ENCODE results near the gene SLFN13.
"Not testable (repeated sequence)": the region's sequence is repeated elsewhere in the genome, so short reads cannot be mapped to it uniquely, and the experiment has no call there.

The SLFN13 gene, protein sequence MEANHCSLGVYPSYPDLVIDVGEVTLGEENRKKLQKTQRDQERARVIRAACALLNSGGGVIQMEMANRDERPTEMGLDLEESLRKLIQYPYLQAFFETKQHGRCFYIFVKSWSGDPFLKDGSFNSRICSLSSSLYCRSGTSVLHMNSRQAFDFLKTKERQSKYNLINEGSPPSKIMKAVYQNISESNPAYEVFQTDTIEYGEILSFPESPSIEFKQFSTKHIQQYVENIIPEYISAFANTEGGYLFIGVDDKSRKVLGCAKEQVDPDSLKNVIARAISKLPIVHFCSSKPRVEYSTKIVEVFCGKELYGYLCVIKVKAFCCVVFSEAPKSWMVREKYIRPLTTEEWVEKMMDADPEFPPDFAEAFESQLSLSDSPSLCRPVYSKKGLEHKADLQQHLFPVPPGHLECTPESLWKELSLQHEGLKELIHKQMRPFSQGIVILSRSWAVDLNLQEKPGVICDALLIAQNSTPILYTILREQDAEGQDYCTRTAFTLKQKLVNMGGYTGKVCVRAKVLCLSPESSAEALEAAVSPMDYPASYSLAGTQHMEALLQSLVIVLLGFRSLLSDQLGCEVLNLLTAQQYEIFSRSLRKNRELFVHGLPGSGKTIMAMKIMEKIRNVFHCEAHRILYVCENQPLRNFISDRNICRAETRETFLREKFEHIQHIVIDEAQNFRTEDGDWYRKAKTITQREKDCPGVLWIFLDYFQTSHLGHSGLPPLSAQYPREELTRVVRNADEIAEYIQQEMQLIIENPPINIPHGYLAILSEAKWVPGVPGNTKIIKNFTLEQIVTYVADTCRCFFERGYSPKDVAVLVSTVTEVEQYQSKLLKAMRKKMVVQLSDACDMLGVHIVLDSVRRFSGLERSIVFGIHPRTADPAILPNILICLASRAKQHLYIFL

DNA sequence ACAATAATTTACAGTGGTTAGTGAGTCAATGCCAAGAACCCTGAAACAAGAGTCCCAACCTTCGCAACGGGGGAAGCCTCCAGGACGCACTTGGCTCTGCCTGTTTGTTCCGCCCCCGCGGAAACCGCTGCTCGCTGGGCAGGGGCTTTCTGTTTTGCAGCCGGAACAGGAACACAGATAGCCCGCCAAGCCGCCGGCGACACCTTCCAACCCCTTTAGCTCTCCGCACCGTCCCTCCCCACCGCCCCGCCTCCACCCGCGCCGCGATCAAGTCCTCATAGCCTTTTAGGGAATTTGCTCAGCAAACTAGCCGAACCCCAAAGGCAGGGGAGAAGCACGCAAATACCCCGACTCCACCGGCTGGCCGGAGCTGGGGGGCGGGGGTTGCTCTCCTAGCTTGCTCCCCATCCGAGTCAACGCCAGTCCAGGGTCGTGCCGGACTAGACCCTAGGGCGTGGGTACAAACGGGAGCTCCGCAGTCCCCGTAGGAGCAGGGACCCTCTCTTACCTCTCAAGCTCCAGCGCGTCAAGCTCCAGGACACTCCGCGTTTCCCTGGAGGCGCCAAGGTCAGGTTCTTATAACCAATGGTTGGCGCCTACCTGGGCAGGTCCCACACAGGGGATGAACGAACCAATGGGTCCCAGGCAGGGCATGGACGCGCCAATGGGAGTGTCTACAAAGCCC is at the start of gene SLFN13:
Gene SLFN13, minus strand, starts transcription at position 553 of the 685 bp plus-strand sequence. CDS start 3,086 bp downstream, outside the sequence.
- DNase-seq: peak; percentile 93

DNA sequence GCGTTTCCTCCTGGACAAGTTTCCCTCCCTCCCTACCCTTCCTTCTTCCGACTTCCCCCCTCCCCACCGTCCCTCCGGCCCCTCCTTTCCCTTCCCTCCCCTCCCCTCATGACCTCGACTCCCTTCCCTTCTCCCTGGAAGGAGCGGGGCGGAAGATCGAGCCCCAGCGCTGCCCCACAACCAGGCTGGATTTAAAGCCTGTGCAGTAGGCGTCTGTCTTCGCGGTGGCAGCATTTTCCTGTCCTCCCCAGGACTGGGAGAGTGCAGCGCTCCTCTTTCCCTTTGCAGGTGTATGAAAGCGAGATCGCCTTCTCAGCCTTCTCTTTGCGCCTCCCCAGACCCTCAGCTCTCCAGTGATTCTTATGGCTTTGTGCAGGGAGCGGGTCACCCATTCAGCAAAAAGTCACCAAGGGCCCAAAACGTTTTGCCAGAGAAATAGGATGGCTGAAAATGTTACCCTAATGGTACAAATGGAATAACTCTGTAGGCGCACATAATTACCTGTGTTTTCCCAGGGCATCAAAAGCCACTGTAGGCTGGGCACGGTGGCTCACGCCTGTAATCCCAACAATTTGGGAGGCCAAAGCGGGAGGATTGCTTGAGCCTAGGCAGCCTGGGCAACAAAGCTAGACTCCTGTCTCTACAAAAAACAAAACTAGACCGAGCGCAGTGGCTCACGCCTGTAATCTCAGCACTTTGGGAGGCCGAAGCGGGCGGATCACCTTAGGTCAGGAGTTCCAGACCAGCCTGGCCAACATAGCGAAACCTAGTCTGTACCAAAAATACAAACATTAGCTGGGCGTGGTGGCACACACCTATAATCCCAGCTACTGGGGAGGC is 48.1 kb upstream of the SLFN13 start:
- DNase-seq: no peak

DNA sequence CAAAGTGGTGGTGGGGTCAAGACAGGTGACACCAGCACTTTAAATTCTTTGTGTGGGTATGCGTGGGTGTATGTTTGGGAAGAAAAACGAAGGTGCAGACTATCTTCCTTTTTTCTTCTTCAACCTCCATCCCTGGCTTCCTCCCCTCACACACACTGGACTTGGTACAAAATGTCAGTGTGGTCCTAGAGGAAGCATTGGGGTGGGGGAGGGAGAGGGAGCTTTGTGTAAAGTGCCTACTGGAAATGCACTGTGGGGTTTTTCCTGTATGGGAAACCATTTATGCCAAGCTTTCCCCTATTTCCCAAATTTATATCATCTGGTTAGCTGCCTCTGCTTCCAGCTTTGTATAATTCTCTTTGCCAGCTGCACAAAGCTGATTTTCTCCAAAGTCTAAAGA is 44.5 kb upstream of the SLFN13 start:
- no peak for DNase-seq

DNA sequence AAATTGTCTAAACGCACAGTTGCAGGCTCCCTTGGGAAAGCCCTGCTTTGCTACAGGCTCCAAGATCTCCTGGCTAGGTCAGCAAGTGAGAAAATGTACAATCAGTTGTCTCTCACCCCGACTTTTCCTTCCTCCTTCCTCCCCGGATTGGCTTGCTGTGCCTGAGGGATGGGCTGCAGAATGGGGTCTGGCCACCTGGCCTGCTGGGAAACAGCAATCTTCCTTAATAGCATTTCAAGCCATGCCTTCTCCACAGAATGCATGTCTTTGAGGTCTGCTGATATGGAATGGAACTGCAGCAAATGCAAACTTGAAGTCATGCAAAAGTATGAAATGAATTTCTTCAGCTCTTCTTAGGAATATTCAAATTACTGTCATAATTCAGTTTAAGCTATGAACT is 42.9 kb upstream of the SLFN13 start:
- DNase-seq: no peak

DNA sequence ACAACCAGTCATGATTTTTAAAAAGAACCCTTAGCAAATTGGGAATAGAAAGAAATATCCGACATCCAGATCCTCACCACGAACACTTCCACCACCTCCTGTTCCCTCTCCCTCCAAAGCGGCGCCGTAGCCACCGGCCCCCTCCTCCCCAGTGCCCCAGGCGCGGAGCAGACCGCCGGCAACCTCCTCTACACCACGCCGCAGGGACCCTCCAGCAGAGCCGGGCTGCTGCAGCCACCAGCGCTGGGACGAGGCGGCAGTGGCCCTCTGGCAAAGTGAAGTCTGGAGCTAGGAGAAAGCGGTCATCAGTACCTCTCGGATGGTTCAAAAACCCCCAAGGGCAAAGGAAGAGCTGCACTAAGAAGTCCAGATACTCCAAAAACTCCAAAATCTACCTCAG is 41.4 kb upstream of the SLFN13 start:
- DNase-seq: no peak

DNA sequence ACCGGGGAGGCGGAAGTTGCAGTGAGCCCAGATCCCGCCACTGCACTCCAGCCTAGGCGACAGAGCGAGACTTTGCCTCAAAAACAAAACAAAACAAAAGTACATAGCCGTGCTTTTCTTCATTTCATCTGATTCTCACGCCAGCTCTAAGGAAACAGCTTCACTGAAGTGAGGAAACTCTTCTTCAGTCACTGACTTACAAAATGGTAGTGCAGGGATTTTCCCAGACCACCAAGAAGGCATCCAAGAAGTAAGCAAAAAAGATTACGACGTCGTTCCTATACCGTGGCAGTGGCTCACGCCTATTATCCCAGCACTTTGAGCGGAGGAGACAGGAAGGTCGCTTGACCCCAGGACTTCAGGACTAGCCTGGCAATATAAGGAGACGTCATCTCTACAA is 40.4 kb upstream of the SLFN13 start:
- DNase-seq: no peak

DNA sequence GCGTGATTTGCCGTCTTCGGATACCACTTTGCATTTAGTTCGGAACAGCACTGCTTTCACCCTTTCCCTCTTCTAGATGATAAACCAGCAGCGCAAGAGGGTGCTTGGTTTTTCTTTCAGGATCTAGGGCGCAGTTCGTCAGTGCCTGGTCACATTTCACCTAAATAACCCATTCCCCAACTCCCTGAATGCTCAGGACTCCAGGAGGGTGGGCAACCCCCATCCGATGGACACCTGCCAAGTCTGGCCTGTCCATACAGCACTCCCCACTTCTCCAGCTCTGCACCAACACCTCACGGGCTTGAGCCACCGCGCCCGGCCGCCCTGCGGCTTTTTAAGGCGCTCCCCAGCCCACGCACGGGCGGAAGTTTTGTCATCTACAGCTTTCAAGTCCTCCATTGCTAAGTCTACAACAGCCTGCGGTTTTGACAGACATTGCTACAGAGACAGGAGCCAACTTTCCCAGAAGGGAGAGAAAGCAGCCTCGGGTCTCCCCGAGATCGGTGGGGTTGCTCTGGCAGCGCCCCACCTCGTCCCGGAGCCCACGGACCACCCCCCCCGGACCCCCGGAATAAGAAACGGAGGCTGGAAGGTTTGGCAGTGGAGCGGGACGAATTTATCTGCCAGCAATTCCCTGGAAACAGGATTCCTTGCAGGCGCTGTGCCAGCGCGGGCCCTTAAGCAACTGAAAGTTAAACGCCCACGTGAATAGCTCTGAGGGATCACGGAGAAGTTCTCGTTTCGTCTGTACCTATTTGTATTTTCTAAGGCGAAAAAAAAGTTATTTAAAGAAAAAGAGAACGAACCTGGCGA is 38.6 kb upstream of the SLFN13 start:
- DNase-seq: peak; percentile 88

DNA sequence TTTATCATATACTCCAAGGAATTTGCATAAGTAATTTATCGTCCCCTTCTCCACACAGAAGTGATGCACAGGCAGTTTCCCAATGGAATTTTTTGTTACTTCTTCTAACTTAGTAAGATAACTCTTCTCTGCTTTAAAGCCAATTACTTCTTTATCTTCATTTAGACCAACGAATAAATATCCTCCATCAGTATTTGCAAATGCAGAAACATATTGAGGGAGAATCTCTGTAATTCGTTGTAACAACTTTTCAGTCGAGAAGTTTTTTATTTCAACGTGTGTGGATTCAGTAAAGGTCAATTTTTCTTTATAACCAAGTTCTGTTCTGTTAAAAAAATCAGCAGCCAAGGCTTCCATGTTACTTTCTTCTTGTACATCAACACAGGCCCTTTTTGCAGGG is 30.7 kb upstream of the SLFN13 start:
- no peak for DNase-seq

DNA sequence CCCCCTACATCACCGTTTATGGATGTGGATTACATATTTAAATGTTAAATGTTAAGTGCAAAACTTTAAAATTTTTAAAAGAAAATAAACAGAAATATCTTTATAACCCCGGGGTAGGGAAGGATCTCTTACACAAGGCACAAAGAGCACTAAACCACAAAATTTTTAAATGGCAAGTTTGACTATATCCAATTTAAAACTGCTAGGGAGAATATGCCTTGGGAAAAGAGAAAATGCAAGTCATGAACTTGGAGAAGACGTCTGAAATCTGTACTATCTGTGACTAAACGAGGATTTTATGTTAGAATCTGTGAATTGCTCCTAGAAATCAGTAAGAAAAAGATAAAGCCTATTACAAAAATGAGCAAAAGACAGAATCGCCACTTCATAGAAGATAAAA is 28.7 kb upstream of the SLFN13 start:
- DNase-seq: no peak

DNA sequence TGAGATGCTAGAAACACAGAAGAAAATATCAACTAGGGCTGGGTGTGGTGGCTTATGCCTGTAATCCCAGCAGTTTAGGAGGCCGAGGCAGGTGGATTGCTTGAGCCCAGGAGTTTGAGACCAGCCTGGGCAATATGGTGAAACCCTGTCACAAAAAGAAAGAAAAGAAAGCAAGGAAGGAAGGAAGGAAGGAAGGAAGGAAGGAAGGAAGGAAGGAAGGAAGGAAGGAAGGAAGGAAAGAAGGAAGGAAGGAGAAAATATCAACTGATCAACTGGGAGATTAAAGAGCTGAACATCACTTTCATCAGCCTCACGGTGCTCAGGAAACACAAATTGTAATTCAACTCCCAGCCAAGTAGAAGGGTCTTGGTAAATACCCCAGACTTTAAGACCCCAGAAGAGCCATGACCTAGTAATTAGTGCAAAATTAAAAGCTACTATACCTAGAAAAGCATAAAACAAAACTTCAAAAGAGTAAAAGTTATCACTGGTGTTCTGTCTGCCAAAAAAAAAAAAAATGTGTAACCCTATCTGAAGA is 27.8 kb upstream of the SLFN13 start:
- DNase-seq: no peak

DNA sequence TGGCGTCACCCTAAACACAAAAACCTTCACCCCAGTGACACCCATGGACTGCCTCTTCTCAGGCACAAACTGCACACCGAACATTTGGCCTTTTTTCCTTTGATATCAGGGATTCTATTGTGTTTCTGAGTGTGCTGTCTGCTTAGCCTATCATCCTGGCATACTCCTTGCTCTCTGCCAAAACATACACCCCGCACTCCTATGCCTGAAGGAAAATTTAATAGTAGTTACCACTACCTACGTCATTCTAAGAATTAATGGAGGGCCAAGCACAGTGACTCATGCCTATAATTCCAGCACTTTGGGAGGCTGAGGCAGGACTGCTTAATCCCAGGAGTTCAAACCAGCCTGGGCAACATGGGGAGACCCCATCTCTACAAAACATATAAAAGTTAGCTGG is 19.9 kb upstream of the SLFN13 start:
- DNase-seq: no peak

DNA sequence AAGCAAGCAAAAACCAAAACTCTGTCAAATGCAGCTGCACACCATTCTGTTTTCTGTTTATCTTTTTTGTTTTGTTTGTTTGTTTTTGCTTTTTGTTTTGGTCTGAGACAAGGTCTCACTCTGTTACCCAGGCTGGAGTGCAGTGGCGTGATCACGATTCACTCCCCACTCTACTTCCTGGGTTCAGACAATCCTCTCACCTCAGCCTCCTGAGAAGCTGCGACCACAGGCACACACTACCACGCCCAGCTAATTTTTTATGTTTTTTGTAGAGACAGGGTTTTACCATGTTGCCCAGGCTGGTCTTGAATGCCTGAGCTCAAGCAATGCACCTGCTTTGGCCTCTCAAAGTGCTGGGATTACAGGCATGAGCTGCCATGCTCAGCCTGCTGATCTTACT is 19.3 kb upstream of the SLFN13 start:
- DNase-seq: no peak

DNA sequence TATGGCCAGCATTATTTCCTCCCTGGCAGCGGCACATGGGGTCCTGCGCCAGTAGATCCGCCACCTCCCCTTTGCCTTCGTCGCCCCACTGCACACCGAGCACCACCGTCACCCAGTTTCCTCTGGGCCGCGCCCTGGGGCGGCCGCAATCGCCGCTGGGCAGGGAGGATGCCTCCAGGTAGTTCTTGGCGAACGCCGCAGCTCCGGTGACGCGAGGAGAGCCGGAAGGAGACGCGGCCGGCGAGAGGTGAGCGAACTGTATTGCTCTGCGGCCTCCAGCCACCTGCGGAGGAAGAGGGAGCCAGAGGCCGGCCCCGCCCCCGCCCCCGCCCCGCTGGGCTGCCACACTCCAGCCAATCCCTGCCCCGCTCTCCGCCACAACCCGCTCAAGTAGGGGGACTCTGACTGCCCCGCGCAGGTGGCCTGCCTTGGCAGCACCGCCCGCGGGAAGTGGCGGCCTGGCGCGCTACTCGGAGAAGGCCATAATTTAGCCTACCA is 11.8 kb upstream of the SLFN13 start:
- peak; percentile 31 for DNase-seq

DNA sequence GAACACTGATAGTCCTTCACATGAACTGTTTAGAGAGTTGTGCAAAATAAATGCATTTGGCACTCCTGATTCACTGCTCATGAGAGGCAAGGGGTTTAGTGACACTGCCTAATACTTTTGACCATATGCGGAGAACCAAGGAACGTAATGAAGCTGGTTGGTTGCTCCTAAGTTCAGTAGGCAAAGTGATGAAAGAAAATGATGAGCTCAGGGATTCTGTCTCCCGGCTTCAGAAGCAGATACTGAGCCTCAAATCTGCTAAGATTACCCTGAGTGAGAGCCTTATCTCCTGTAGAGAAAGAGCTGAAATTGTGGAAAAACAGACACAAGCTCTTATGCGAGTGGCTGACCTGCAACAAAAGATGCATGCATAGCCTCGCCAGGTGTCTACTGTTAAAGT is 5.5 kb upstream of the SLFN13 start:
- not testable (repeated sequence) for DNase-seq

DNA sequence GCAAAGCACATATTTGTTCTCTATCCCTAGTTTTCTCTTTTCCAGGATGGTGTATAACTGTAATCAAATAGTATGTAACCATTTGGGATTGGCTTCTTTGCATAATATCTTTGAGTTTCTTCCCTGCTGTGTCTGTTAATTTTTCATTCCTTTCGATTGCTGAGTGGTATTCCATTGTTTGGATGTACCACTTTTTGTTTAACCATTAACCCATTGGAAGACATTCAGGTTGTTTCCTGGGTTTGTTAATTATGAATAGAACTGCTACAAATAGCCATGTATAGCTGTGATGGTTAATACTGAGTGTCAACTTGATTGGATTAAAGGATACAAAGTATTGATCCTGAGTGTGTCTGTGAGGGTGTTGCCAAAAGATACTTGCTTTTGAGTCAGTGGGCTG is 4.6 kb upstream of the SLFN13 start:
- no peak for DNase-seq

DNA sequence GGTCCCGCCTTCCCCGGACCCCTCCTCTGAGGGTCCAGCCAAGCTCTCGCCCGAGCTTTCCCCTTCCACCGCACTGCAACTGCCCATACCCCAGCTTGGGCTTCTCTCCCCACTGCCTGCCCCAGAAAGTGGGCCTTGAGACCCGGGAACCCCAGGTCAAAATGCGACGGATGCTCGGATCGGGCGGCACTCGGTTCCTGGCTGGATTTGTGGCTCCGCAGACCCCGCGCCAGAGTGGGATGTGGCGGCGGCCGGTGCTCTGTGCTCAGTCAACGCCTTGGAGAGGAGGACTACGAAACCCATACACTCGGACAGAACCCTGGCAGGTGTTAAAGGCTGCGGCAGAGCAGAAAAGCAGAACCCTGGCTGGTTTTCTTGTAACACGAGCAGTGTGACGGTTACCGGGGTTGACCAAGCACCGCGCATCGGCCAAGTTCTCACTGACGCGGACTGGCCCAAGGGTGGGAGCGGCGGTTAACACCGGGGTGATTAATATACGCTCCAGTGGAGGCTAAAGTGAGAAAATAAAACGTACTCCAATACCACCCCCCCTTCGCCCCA is 885 bp upstream of the SLFN13 start:
- no peak for DNase-seq

DNA sequence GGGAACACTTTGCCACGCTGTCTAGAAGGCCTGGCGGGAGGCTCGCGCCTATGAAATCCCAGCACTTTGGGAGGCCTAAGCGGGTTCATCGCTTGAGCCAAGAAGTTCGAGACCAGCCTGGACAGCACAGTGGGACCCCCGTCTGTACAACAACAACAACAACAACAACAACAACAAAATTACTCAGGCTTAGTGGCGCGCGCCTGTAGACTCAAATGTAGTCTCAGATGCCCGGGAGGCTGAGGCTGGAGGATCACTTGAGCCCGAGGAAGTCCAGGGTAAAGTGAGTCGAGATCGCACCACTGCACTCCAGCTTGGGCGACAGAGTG is 297 bp upstream of the SLFN13 start:
- no peak for DNase-seq

DNA sequence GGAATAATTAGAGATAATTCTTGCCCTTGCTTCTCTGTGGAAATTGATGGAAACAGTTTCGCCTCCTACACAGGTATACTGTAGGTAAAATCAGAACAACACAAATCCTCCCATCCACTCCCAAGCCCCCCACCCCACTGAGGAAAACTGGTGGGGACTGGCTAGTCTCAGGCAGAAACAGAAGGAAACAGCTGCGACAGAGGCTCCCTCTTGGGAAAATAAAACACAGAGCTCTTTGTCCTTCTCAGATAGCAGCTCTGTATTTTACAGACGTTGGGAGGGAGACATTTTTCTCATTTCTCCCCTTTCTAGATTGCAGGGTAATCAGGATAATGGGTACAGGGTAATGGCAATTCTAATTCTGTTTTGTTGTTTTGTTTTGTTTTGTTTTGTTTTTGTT is 1.1 kb downstream of the SLFN13 start:
- DNase-seq: no peak

DNA sequence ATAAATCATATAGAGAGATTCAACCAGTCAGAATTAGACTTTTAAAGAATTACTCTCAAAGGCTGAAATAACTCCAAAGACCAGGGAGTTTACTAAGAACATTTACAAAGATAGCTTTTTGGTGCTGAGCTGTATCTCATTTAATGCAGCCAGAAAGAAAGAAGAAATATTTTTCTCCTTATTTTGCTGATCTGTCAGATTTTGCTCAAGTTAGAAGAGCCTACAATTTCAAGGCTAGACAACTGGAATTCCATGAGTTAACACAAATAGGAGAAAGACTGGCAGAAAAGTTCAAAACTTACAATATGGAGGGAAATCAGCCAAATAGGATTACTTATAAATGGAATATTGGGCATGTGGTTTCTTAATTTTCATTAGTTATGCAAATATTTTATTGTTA is 10.1 kb downstream of the SLFN13 start:
- DNase-seq: no peak

DNA sequence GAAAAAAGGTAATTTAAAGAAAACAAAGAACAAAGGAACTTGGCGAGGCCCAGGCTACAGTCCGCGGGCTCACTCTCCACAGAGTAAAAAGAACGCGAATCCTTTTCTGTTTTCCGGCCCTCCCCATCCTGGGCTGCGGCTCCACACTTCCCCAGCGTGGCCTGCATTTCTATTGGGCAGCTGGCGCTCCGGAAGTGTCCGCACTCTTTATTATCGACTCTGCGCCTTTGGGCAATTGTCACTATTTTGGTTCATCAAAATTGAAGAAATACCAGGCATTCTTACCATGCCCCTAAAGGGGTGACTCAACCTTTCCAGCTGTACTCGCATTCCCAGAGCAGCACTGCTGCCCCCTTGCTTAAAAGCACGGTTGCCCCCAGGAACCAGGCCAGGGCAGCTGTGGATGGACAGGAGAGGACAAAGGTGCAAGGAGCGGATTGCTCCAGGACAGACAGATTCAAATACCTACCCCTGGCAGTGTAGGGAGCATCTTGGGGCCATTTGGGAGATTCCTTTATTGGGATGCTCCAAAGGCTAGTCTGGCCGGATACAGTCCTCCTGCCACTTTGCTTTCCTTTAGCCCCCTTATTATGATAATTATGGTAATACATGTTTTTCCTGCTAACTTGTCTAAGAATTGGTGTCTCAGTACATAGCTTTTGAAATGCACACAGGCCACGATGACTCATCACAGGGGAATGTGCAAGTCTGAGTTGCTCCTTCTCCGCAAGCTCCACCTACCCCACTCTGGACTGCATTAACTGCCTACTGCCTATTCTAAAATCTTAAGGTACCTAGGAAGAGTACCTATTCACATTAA is 15.3 kb downstream of the SLFN13 start:
- peak; percentile 80 for DNase-seq

Measured in stimulated activated CD4-positive, alpha-beta T cell treated with anti-CD3 and anti-CD28 coated beads, Interleukin-4, amount 100 ng/mL, for 24 hours (primary cell).